ENCODE results near the gene FDCSP. TPM values are rescaled to one million over a fixed set of nuclear protein-coding genes. Genes with fewer than 3 reads are reported as not detected.

Gene FDCSP
- total RNA-seq, 5 donors from 2014 or later (not counting 1 experiment from before 2014, with no cell fraction given): not detected

DNA sequence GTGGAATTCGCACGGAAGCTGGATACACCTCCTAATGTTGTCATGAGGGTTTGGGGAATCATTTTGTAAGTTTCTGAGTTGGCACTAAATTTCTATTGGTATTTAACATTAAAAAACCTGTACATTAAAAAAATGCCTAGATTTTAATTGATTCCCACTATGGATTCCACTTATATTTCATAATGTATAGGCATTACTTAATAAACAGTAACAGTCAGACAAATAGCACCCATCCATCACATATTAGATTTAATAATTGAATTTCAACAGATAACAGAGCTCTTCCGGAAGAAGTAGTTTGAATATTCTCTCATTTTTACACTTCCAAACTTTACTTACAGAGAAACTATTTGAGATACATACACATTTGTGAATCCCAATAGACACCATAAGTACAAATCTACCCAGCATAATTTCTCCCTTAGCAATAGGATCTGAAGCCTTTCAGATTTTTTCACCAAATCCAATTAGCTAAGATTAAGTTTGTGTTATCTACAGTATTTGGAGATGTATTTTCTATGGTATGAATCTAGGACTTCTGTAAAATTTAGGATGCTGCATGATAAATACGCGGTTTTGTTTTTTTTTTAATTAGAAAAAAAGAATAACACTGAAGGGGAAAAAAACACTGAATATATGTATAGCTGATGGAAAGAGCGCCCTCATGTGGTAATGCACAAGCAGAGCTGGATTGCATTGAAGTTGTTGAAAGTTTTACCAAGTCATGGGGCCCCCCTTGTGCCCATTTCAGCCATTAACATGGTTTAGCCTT is 42.6 kb upstream of the FDCSP start:
- DNase-seq: peak in 1 of 35 experiments; percentile 26
- CTCF ChIA-PET: no interaction called here

DNA sequence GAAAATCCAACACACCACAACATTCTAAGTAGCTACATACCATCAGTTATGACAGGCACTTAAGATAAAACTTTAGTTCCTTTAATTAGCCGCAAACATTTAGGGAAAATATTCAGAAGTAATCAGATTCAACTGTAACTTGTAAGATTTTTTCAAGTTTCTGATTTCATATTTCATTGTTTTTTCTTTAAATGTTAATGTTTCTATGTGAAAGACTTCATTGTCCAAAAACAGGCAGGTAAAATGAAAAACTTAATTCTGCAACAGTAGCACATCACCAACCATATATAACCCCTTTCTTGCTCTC is 42.0 kb upstream of the FDCSP start:
- no peaks in the 10 kb centered on the region for H3K36me3 ChIP-seq (ENCODE audit: control insufficient read depth in 2 of 2, extremely low read depth in 1 of 2, insufficient read depth in 1 of 2, low read length in 1 of 2)
- no peaks in the 10 kb centered on the region for H3K9me3 ChIP-seq
- DNase-seq: no peak
- H3K27ac ChIP-seq (ENCODE audit: low read length): no peak overlapping the region
- no peaks in the 10 kb centered on the region for H3K27me3 ChIP-seq (replicated peaks in 1 of 2; ENCODE audit: control insufficient read depth in 2 of 2, extremely low read depth in 1 of 2, insufficient read depth in 2 of 2, low read length in 1 of 2)
- no peak overlapping the region for H3K27ac Mint-ChIP-seq
- no peaks in the 10 kb centered on the region for H3K36me3 Mint-ChIP-seq
- H3K4me3 ChIP-seq (ENCODE audit: control insufficient read depth in 1 of 2, extremely low read depth in 1 of 2, low read length in 1 of 2): no peak overlapping the region
- no peaks in the 10 kb centered on the region for H3K4me1 ChIP-seq (ENCODE audit: control insufficient read depth in 1 of 2, extremely low read depth in 1 of 2, insufficient read depth in 2 of 2, low read length in 2 of 2)
- no peaks in the 10 kb centered on the region for H3K4me1 Mint-ChIP-seq
- no peaks in the 10 kb centered on the region for H3K9me3 Mint-ChIP-seq
- no CpG with 5 or more reads among the region's 1 CpG for WGBS (ENCODE audit: insufficient coverage)
- ChIA-PET POLR2A (no interaction called here), CTCF (no interaction called here)
- H3K27me3 Mint-ChIP-seq: no peaks in the 10 kb centered on the region
- H3K4me3 Mint-ChIP-seq: no peak overlapping the region
- ATAC-seq (replicated peaks in 1 of 4): no peak

More for the DNA sequence above, 42.6 kb upstream of the FDCSP start:
- Histone ChIP-seq H3K4me1 (ENCODE audit: control insufficient read depth in 1 of 2, extremely low read depth in 1 of 2, insufficient read depth in 2 of 2, low read length in 2 of 2) (no peaks in the 10 kb centered on the region), H3K9me3 (no peaks in the 10 kb centered on the region), H3K4me3 (ENCODE audit: control insufficient read depth in 1 of 2, extremely low read depth in 1 of 2, low read length in 1 of 2) (no peak overlapping the region), H3K36me3 (ENCODE audit: control insufficient read depth in 2 of 2, extremely low read depth in 1 of 2, insufficient read depth in 1 of 2, low read length in 1 of 2) (no peaks in the 10 kb centered on the region), H3K27ac (ENCODE audit: low read length) (no peak overlapping the region), H3K27me3 (replicated peaks in 1 of 2; ENCODE audit: control insufficient read depth in 2 of 2, extremely low read depth in 1 of 2, insufficient read depth in 2 of 2, low read length in 1 of 2) (no peaks in the 10 kb centered on the region)
- H3K27ac Mint-ChIP-seq: no peak overlapping the region
- ATAC-seq (replicated peaks in 1 of 4): no peak
- no peak overlapping the region for H3K4me3 Mint-ChIP-seq
- H3K9me3 Mint-ChIP-seq: no peaks in the 10 kb centered on the region
- POLR2A ChIA-PET: no interaction called here
- H3K27me3 Mint-ChIP-seq: no peaks in the 10 kb centered on the region
- no peaks in the 10 kb centered on the region for H3K4me1 Mint-ChIP-seq
- 27% methylated on average over 2 of the region's 6 CpGs for WGBS (ENCODE audit: insufficient coverage)
- no peaks in the 10 kb centered on the region for H3K36me3 Mint-ChIP-seq

DNA sequence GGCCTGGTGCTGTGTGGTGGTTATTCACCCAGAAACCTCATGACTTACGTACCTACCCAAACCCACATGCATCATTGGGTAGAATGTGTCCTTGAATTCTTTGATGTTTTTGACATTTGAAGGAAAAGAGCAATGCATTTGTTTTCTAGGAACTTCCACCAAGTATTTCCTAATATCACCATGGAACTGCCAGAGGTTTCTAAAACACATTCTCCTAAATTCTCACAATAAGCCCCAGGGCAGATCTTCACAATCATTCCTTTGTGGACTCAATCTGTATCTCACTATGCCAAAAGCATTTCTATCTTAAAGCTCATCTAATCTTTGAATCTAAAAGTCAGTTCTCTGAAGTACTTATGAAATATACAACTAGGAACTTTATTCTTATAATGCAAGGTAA is 38.7 kb upstream of the FDCSP start:
- no peak overlapping the region for H3K4me3 Mint-ChIP-seq
- H3K4me1 ChIP-seq (ENCODE audit: control insufficient read depth in 1 of 2, extremely low read depth in 1 of 2, insufficient read depth in 2 of 2, low read length in 2 of 2): no peaks in the 10 kb centered on the region
- H3K36me3 ChIP-seq (ENCODE audit: control insufficient read depth in 2 of 2, extremely low read depth in 1 of 2, insufficient read depth in 1 of 2, low read length in 1 of 2): no peaks in the 10 kb centered on the region
- H3K27ac Mint-ChIP-seq: no peak overlapping the region
- H3K9me3 ChIP-seq: no peaks in the 10 kb centered on the region
- peaks cover 0 to 2% (median 0%) of the 10 kb centered on the region in 3 donors for H3K9me3 Mint-ChIP-seq
- H3K4me3 ChIP-seq (ENCODE audit: control insufficient read depth in 1 of 2, extremely low read depth in 1 of 2, low read length in 1 of 2): no peak overlapping the region
- H3K27me3 Mint-ChIP-seq: no peaks in the 10 kb centered on the region
- H3K27ac ChIP-seq (ENCODE audit: low read length): no peak overlapping the region
- POLR2A ChIA-PET: no interaction called here
- no CpG with 5 or more reads among the region's 1 CpG for WGBS (ENCODE audit: insufficient coverage)
- CTCF ChIA-PET: no interaction called here
- H3K36me3 Mint-ChIP-seq: no peaks in the 10 kb centered on the region
- no peak for DNase-seq
- no peak for ATAC-seq (replicated peaks in 1 of 4)
- no peaks in the 10 kb centered on the region for H3K4me1 Mint-ChIP-seq
- H3K27me3 ChIP-seq (replicated peaks in 1 of 2; ENCODE audit: control insufficient read depth in 2 of 2, extremely low read depth in 1 of 2, insufficient read depth in 2 of 2, low read length in 1 of 2): no peaks in the 10 kb centered on the region

DNA sequence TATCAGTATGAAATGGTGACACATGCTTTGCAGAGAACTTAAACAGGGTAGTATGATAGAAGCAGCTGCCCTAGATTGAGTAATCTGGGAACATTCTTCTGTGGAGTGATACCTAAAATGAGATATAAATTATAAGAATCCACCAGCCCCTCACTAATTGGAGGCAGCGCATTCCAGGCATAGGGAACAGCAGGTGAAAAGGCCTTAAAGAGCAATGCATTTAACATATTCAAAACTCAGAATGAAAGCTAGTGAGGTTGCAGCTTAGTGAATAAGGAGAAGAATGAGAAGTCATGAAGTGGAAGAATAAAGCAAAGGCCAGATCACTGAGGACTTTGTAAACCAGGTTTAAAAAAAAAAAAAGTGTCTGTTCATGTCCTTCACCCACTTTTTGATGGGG is 35.3 kb upstream of the FDCSP start:
- ATAC-seq (replicated peaks in 1 of 4) (no peak), DNase-seq (no peak)
- CTCF ChIA-PET: no interaction called here
- no peaks in the 10 kb centered on the region for H3K4me1 Mint-ChIP-seq
- peaks cover 0 to 2% (median 0%) of the 10 kb centered on the region in 3 donors for H3K9me3 Mint-ChIP-seq
- Histone ChIP-seq H3K9me3 (no peaks in the 10 kb centered on the region), H3K36me3 (ENCODE audit: control insufficient read depth in 2 of 2, extremely low read depth in 1 of 2, insufficient read depth in 1 of 2, low read length in 1 of 2) (no peaks in the 10 kb centered on the region), H3K4me1 (ENCODE audit: control insufficient read depth in 1 of 2, extremely low read depth in 1 of 2, insufficient read depth in 2 of 2, low read length in 2 of 2) (no peaks in the 10 kb centered on the region), H3K27ac (ENCODE audit: low read length) (no peak overlapping the region), H3K4me3 (ENCODE audit: control insufficient read depth in 1 of 2, extremely low read depth in 1 of 2, low read length in 1 of 2) (no peak overlapping the region), H3K27me3 (replicated peaks in 1 of 2; ENCODE audit: control insufficient read depth in 2 of 2, extremely low read depth in 1 of 2, insufficient read depth in 2 of 2, low read length in 1 of 2) (no peaks in the 10 kb centered on the region)
- POLR2A ChIA-PET: no interaction called here
- no peaks in the 10 kb centered on the region for H3K36me3 Mint-ChIP-seq
- WGBS (ENCODE audit: insufficient coverage): no CpG with 5 or more reads among the region's 1 CpG
- H3K27ac Mint-ChIP-seq: no peak overlapping the region
- no peak overlapping the region for H3K4me3 Mint-ChIP-seq
- H3K27me3 Mint-ChIP-seq: no peaks in the 10 kb centered on the region

GRCh38 chr4:70191647-70192046 is 34.3 kb upstream of the FDCSP start:
- H3K27ac ChIP-seq (ENCODE audit: low read length): no peak overlapping the region
- Mint-ChIP-seq H3K4me3 (no peak overlapping the region), H3K27me3 (no peaks in the 10 kb centered on the region), H3K4me1 (no peaks in the 10 kb centered on the region), H3K27ac (no peak overlapping the region), H3K36me3 (no peaks in the 10 kb centered on the region), H3K9me3 (peaks cover 0 to 2% (median 0%) of the 10 kb centered on the region in 3 donors)
- H3K4me1 ChIP-seq (ENCODE audit: control insufficient read depth in 1 of 2, extremely low read depth in 1 of 2, insufficient read depth in 2 of 2, low read length in 2 of 2): no peaks in the 10 kb centered on the region
- ChIA-PET POLR2A (no interaction called here), CTCF (no interaction called here)
- DNase-seq: no peak
- no peak overlapping the region for H3K4me3 ChIP-seq (ENCODE audit: control insufficient read depth in 1 of 2, extremely low read depth in 1 of 2, low read length in 1 of 2)
- no peaks in the 10 kb centered on the region for H3K36me3 ChIP-seq (ENCODE audit: control insufficient read depth in 2 of 2, extremely low read depth in 1 of 2, insufficient read depth in 1 of 2, low read length in 1 of 2)
- ATAC-seq (replicated peaks in 1 of 4): no peak
- no peaks in the 10 kb centered on the region for H3K9me3 ChIP-seq
- no CpG with 5 or more reads among the region's 1 CpG for WGBS (ENCODE audit: insufficient coverage)
- no peaks in the 10 kb centered on the region for H3K27me3 ChIP-seq (replicated peaks in 1 of 2; ENCODE audit: control insufficient read depth in 2 of 2, extremely low read depth in 1 of 2, insufficient read depth in 2 of 2, low read length in 1 of 2)

- no peaks in the 10 kb centered on the region for H3K4me1 Mint-ChIP-seq
- Histone ChIP-seq H3K27ac (ENCODE audit: low read length) (no peak overlapping the region), H3K4me1 (ENCODE audit: control insufficient read depth in 1 of 2, extremely low read depth in 1 of 2, insufficient read depth in 2 of 2, low read length in 2 of 2) (no peaks in the 10 kb centered on the region), H3K4me3 (ENCODE audit: control insufficient read depth in 1 of 2, extremely low read depth in 1 of 2, low read length in 1 of 2) (no peak overlapping the region), H3K9me3 (no peaks in the 10 kb centered on the region), H3K27me3 (replicated peaks in 1 of 2; ENCODE audit: control insufficient read depth in 2 of 2, extremely low read depth in 1 of 2, insufficient read depth in 2 of 2, low read length in 1 of 2) (no peaks in the 10 kb centered on the region), H3K36me3 (ENCODE audit: control insufficient read depth in 2 of 2, extremely low read depth in 1 of 2, insufficient read depth in 1 of 2, low read length in 1 of 2) (no peaks in the 10 kb centered on the region)
- WGBS (ENCODE audit: insufficient coverage): no CpG with 5 or more reads among the region's 2 CpGs
- CTCF ChIA-PET: no interaction called here
- H3K27ac Mint-ChIP-seq: no peak overlapping the region
- POLR2A ChIA-PET: no interaction called here
- no peaks in the 10 kb centered on the region for H3K27me3 Mint-ChIP-seq
- H3K36me3 Mint-ChIP-seq: no peaks in the 10 kb centered on the region
- ATAC-seq (replicated peaks in 1 of 4): no peak
- no peak for DNase-seq
- no peak overlapping the region for H3K4me3 Mint-ChIP-seq
- H3K9me3 Mint-ChIP-seq: peaks cover 0 to 2% (median 0%) of the 10 kb centered on the region in 3 donors
Observed at GRCh38 chr4:70192895-70193294, 33.0 kb upstream of the FDCSP start.

DNA sequence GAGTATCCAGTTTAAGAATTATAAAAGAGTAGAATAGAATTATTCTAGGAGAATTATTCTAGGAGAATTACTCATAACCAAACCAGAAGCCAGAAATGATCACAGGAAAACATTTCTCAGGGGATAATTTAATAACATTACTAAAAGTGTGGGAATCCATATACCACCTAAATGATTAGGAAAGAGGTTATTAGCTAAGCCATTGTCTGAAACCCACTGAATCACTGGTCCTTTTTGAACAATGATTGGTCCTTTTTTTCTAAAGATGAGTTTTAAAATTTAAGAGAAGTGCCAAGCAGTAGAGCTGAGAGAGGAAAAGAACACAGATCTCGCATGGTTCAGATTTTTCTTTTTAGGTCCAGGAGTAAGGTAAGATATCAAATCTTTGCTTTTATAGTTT is 30.5 kb upstream of the FDCSP start, which contains the start of gene ODAM:
TSS of gene ODAM (plus strand) at position 301 of the 400 bp plus-strand sequence. CDS start 819 bp downstream, outside the sequence.
- H3K9me3 Mint-ChIP-seq: peaks cover 0 to 2% (median 0%) of the 10 kb centered on the region in 3 donors
- no peaks in the 10 kb centered on the region for H3K4me1 Mint-ChIP-seq
- no peaks in the 10 kb centered on the region for H3K36me3 Mint-ChIP-seq
- no peaks in the 10 kb centered on the region for H3K27me3 Mint-ChIP-seq
- Histone ChIP-seq H3K27me3 (replicated peaks in 1 of 2; ENCODE audit: control insufficient read depth in 2 of 2, extremely low read depth in 1 of 2, insufficient read depth in 2 of 2, low read length in 1 of 2) (no peaks in the 10 kb centered on the region), H3K36me3 (ENCODE audit: control insufficient read depth in 2 of 2, extremely low read depth in 1 of 2, insufficient read depth in 1 of 2, low read length in 1 of 2) (no peaks in the 10 kb centered on the region), H3K27ac (ENCODE audit: low read length) (no peak within 1 kb of the TSS), H3K4me3 (ENCODE audit: control insufficient read depth in 1 of 2, extremely low read depth in 1 of 2, low read length in 1 of 2) (no peak within 1 kb of the TSS), H3K4me1 (ENCODE audit: control insufficient read depth in 1 of 2, extremely low read depth in 1 of 2, insufficient read depth in 2 of 2, low read length in 2 of 2) (no peaks in the 10 kb centered on the region), H3K9me3 (no peaks in the 10 kb centered on the region)
- POLR2A ChIA-PET: no interaction called here
- no peak for DNase-seq
- CTCF ChIA-PET: no interaction called here
- no peak for ATAC-seq (replicated peaks in 1 of 4)
- H3K4me3 Mint-ChIP-seq: no peak within 1 kb of the TSS
- H3K27ac Mint-ChIP-seq: no peak within 1 kb of the TSS
- 80% methylated on average over 1 of the region's 1 CpG for WGBS (ENCODE audit: insufficient coverage)

Data from T-cell (primary cell).